ENCODE measurements around the gene CRIP1.

DNA sequence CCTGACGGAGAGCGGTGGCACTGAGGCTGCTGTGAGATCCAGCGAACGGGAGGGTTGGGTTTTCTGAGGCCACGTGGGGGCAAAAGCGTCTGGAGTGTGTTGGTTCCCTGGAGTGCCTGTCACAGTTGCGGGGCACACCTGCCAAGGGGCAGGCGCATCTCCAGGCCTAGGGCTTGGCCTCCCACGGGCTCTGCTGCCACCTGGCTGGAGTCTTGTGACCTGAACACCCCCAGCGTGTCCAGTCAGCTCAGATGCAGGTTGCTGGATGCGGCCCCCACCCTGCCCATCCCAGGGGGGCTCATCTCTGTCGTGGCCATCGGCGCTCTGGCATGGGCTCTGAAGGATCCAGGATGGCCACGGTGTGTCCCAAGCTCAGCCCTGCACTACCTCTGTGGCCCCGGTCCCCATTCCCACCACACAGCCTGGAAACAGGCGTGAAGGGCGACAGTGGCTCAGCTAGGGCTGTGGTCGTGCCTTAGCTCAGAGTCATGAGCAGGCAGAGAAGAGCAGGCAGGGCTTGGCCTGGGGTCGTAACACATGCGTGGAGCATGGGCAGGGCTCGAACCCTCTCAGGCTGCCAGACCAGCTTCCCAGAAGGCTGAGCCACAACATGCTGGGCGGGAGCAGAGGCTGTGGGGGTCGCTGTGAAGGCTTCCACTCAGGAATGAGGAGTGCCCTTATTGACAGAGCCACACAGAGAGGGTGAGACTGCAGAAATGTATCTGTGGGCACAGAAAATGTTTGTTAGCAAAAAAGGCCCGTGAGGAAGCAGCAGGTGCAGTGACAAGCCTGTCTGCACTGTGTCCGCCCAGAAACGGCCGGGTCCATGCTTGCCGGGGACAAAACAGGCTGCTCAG, 35.6 kb upstream of the CRIP1 start:
- TF ChIP-seq, protein P1, sequence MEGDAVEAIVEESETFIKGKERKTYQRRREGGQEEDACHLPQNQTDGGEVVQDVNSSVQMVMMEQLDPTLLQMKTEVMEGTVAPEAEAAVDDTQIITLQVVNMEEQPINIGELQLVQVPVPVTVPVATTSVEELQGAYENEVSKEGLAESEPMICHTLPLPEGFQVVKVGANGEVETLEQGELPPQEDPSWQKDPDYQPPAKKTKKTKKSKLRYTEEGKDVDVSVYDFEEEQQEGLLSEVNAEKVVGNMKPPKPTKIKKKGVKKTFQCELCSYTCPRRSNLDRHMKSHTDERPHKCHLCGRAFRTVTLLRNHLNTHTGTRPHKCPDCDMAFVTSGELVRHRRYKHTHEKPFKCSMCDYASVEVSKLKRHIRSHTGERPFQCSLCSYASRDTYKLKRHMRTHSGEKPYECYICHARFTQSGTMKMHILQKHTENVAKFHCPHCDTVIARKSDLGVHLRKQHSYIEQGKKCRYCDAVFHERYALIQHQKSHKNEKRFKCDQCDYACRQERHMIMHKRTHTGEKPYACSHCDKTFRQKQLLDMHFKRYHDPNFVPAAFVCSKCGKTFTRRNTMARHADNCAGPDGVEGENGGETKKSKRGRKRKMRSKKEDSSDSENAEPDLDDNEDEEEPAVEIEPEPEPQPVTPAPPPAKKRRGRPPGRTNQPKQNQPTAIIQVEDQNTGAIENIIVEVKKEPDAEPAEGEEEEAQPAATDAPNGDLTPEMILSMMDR (IDR thresholded peaks at IDR 0.05) = no peak
- no peak for TF ChIP-seq POLR2A (IDR thresholded peaks at IDR 0.05)
